GM21825 (cell line): ENCODE measurements around the gene SIGLEC11.

Experiments used
- ATAC-seq: cut with Tn5 transposase; IDR thresholded peaks from one replicate; pipeline ENCODE4 v1.9.1; 2021; ENCODE audit warnings: mild to moderate bottlenecking, moderate library complexity; ENCODE audit not compliant: unreplicated experiment

SIGLEC11 gene

GRCh38 chr19:49907745-49908446, 53.1 kb downstream of the SIGLEC11 start:
- ATAC-seq = no peak

DNA sequence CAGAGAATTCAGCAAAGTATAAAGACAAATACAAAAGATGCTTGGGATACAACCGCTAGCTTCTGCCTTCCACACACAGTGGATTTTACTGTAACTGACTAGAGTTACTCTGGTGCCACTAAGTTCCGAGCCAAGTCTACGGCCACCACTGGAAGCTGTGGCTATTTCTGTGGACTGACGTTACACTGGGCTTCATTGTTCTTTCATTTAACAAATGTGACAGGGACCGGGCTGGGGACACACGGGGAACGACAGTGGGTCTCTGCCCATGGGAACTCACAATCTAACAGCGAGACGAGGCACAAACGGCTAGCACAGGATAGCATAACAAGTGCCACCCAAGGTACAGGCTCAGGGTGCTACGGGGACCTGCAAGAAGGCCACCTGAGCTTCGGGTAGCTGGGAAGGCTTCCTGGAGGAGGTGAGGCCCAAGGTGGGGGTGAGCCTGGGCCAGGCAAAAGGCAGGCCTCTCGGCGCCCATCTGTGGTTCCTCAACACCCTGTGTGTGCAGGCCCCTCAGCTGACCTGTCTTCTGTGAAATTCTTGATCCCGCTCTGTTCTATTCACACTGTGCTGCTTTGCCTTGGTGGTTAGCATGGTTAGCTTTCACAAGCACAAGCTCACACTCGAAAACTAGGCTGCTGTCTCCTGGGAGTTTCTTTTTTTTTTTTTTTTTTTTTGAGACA, 54.0 kb downstream of the SIGLEC11 start:
- no peak for ATAC-seq

GRCh38 chr19:49904136-49904535, 56.8 kb downstream of the SIGLEC11 start:
- ATAC-seq = no peak
